BE2C (cell line): ENCODE results near the gene PARP14.
"Not testable (repeated sequence)": the region's sequence is repeated elsewhere in the genome, so short reads cannot be mapped to it uniquely, and the experiment has no call there.

Source experiments
- DNase-seq: peaks from one replicate; pipeline ENCODE4 v3.0.0-alpha.2; 2020
- H3K27me3 ChIP-seq: fragments of 250-450 bp; sonication (Bioruptor Pico); 2 replicates; pipeline ENCODE4 v1.5.1; 2020; ENCODE audit warnings: mild to moderate bottlenecking
- H3K36me3 ChIP-seq: fragments of 250-450 bp; sonication (Bioruptor Pico); 2 replicates; pipeline ENCODE4 v1.5.1; 2020; ENCODE audit warnings: mild to moderate bottlenecking
- H3K4me1 ChIP-seq: fragments of 250-450 bp; sonication (Bioruptor Pico); 2 replicates; pipeline ENCODE4 v1.5.1; 2020
- H3K4me3 ChIP-seq: 2 replicates; pipeline ENCODE4 v1.5.1; 2011; ENCODE audit warnings: low read depth, low read length
- H3K9me3 ChIP-seq: fragments of 250-450 bp; sonication (Bioruptor Pico); 2 replicates; pipeline ENCODE4 v1.5.1; 2020
- TF ChIP-seq, protein P1 (sequence below): IDR thresholded peaks from 2 replicates; pipeline ENCODE4 v1.5.1; 2012; ENCODE audit warnings: mild to moderate bottlenecking, low read depth, low read length

PARP14 gene

DNA sequence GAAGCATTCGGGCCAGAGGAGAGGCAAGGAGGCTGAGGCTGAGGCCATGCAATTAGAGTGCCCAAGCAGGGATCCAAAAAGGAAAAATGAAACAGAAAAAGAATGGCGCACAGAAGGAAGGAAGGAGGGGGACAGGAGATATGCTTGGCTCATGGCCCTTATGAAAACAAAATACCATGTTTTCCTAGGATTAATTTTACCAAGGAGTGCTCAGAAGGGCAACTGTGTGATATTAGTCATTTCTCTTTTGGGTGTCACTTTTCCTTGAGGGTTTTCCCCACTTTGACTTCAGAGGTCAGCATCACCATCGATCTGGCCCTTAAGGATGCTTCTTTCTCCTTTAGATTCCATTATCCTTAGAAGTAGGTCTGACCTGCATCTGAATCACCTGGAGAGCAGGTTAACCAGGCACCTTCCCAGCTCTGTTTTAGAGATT lies 1.4 kb downstream of the PARP14 start:
- no peak for DNase-seq
- Histone ChIP-seq H3K36me3 (no peaks in the 10 kb centered on the region), H3K4me1 (0 out of 2 replicates have a peak, but pooled peaks cover under 1% of the 10 kb centered on the region), H3K27me3 (no peaks in the 10 kb centered on the region), H3K4me3 (no peak overlapping the region; the same call in 1 of the 2 replicates), H3K9me3 (no peaks in the 10 kb centered on the region)
- TF ChIP-seq, protein P1, sequence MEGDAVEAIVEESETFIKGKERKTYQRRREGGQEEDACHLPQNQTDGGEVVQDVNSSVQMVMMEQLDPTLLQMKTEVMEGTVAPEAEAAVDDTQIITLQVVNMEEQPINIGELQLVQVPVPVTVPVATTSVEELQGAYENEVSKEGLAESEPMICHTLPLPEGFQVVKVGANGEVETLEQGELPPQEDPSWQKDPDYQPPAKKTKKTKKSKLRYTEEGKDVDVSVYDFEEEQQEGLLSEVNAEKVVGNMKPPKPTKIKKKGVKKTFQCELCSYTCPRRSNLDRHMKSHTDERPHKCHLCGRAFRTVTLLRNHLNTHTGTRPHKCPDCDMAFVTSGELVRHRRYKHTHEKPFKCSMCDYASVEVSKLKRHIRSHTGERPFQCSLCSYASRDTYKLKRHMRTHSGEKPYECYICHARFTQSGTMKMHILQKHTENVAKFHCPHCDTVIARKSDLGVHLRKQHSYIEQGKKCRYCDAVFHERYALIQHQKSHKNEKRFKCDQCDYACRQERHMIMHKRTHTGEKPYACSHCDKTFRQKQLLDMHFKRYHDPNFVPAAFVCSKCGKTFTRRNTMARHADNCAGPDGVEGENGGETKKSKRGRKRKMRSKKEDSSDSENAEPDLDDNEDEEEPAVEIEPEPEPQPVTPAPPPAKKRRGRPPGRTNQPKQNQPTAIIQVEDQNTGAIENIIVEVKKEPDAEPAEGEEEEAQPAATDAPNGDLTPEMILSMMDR: no peak

DNA sequence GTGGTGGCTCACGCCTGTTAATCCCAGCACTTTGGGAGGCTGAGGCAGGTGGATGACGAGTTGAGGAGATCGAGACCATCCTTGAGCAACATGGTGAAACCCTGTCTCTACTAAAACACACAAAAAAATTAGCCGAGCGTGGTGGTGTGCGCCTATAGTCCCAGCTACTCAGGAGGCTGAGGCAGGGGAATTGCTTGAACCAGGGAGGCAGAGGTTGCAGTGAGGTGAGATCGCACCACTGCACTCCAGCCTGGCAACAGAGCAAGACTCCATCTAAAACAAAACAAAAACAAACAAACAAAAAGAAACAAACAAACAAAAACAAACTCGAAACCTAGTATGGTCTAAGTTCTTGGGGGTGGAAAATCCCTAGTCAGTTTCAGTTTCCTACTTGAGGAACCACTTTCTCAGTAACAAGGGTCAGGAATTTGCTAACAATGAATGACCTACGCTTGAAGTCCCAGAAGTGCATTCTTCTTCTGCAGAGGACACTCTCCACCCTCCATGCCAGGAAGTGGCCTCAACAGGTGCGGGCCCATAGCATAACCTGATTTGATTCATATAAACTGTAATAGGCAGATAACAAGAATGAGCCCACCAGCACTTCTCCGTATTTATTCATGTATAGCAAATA lies 2.3 kb downstream of the PARP14 start:
- not testable (repeated sequence) for H3K4me3 ChIP-seq

DNA sequence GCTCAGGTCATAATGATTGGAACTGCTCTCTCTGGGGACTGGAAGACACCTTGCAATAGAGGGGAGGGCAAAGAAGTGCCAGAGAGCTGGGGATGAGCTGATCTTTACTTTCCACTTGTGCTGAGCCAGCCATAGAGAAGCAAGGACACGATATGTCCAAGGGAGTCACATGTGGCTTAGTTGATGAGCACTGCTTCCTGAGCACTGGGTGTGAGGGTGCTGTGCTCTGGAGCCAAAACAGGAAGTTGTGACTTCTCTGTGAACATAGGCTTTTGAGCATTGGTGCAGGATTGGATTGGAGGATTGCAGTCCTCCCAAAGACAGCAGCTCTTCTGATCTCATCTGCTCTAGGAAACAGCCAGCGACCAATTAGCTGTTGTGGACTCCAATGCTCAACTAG lies 6.7 kb downstream of the PARP14 start:
- DNase-seq: no peak
- Histone ChIP-seq H3K27me3 (no peaks in the 10 kb centered on the region), H3K36me3 (no peaks in the 10 kb centered on the region; the same call in 1 of the 2 replicates), H3K4me3 (no peak overlapping the region), H3K4me1 (peaks cover 4% of the 10 kb centered on the region), H3K9me3 (no peaks in the 10 kb centered on the region)
- TF ChIP-seq, protein P1: no peak

More for the DNA sequence above, 2.3 kb downstream of the PARP14 start:
- H3K36me3 ChIP-seq, H3K9me3 ChIP-seq, DNase-seq, H3K4me1 ChIP-seq, H3K27me3 ChIP-seq: not testable (repeated sequence)

DNA sequence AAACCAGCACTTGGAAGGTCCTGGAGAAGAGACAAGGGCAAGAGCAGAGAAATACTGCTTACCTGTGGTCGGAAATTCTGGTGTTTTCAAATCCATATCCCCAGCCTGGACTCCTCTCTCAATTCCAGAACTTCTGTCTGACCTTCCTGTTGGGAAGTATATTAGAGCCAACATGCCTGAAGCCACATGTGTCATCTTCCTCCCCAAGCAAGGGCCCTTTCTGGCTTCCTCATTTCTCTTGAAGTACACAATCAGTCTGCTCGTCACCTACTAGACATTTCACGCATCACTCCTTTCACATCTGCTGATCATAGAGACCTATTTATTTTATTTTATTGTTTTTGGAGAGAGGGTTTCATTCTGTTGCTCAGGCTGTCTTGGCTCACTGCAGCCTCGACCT lies 8.4 kb downstream of the PARP14 start:
- H3K4me1 ChIP-seq: peaks cover 4% of the 10 kb centered on the region
- TF ChIP-seq, protein P1: no peak
- H3K4me3 ChIP-seq: no peak overlapping the region
- no peaks in the 10 kb centered on the region for H3K9me3 ChIP-seq
- no peaks in the 10 kb centered on the region; the same call in 1 of the 2 replicates for H3K36me3 ChIP-seq
- H3K27me3 ChIP-seq: no peaks in the 10 kb centered on the region
- DNase-seq: no peak

DNA sequence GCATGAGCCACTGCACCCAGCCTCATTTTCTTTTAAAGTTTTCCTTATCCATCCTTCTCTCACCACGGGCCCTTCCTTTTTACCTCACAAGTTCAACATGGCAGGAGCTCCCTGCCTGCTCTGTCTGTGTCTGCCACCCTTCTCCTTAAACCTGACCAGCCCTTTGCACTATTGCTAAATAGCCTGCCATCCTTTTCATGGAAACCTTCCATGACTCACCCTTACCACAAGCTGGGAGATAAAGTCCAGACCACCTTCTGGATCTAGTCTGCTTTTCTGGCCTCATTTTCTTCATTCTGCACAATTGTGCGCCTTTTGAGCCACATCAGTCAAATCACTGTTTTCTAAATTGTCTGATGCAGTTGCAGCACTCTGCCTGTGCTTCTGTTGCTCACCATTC lies 8.9 kb downstream of the PARP14 start:
- Histone ChIP-seq H3K36me3 (no peaks in the 10 kb centered on the region; the same call in 1 of the 2 replicates), H3K4me3 (no peak overlapping the region), H3K9me3 (no peaks in the 10 kb centered on the region), H3K4me1 (peaks cover 4% of the 10 kb centered on the region), H3K27me3 (no peaks in the 10 kb centered on the region)
- TF ChIP-seq, protein P1: no peak
- no peak for DNase-seq

DNA sequence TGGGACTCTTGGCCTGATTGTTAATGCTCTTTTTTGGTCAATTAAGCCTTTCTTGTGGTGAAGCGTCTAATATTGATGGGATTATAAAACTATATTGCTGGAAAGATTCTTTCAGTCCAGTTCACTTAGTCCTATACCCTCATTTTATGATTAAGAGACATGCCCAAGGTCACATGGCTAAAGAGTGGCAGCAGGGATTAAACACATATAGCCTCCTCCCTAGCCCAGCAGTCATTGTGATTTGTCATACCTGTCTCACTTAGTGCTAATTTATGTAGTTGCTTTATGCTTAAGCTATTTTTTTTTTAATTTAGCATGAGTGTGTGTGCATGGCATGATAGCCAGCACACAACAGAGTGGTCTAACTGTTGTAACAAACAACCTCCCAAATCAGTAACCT lies 9.5 kb downstream of the PARP14 start:
- DNase-seq: no peak
- peaks cover 4% of the 10 kb centered on the region for H3K4me1 ChIP-seq
- H3K4me3 ChIP-seq: no peak overlapping the region
- no peaks in the 10 kb centered on the region for H3K27me3 ChIP-seq
- no peaks in the 10 kb centered on the region; the same call in 1 of the 2 replicates for H3K36me3 ChIP-seq
- no peaks in the 10 kb centered on the region for H3K9me3 ChIP-seq
- TF ChIP-seq, protein P1: no peak
